Measurements from ENCODE around the gene COL9A2.

The COL9A2 gene

GRCh38 chr1:40318476-40318875 lies 1.4 kb upstream of the COL9A2 start:
- DNase-seq (ENCODE audit: low read depth in 2 of 2): no peak

GRCh38 chr1:40317394-40318074 lies 448 bp upstream of the COL9A2 start:
- no peak for DNase-seq (ENCODE audit: low read depth in 2 of 2)

- no peak for DNase-seq (ENCODE audit: low read depth in 2 of 2)
Observed at GRCh38 chr1:40315795-40316594, 1.1 kb downstream of the COL9A2 start.

GRCh38 chr1:40315239-40315794 lies 1.8 kb downstream of the COL9A2 start:
- DNase-seq (ENCODE audit: low read depth in 2 of 2): peak; percentile 67 to 76

- no peak for DNase-seq (ENCODE audit: low read depth in 2 of 2)
Observed at GRCh38 chr1:40314721-40315238, 2.3 kb downstream of the COL9A2 start.

GRCh38 chr1:40313958-40314720 lies 2.9 kb downstream of the COL9A2 start:
- DNase-seq (ENCODE audit: low read depth in 2 of 2): no peak

GRCh38 chr1:40313329-40313957 lies 3.6 kb downstream of the COL9A2 start:
- DNase-seq (ENCODE audit: low read depth in 2 of 2): no peak

GRCh38 chr1:40312238-40313205 lies 4.6 kb downstream of the COL9A2 start:
- no peak for DNase-seq (ENCODE audit: low read depth in 2 of 2)

GRCh38 chr1:40311692-40312091 lies 5.4 kb downstream of the COL9A2 start:
- DNase-seq (ENCODE audit: low read depth in 2 of 2): no peak

GRCh38 chr1:40310983-40311642 lies 6.0 kb downstream of the COL9A2 start:
- no peak for DNase-seq (ENCODE audit: low read depth in 2 of 2)

GRCh38 chr1:40310129-40310461 lies 7.0 kb downstream of the COL9A2 start:
- no peak for DNase-seq (ENCODE audit: low read depth in 2 of 2)

GRCh38 chr1:40309374-40310128 lies 7.5 kb downstream of the COL9A2 start:
- DNase-seq (ENCODE audit: low read depth in 2 of 2): no peak

- DNase-seq (ENCODE audit: low read depth in 2 of 2): no peak
Observed at GRCh38 chr1:40308036-40308727, 8.9 kb downstream of the COL9A2 start.

- DNase-seq (ENCODE audit: low read depth in 2 of 2): no peak
Observed at GRCh38 chr1:40307186-40307585, 9.9 kb downstream of the COL9A2 start.

- no peak for DNase-seq (ENCODE audit: low read depth in 2 of 2)
Observed at GRCh38 chr1:40306296-40306695, 10.8 kb downstream of the COL9A2 start.

- no peak for DNase-seq (ENCODE audit: low read depth in 2 of 2)
Observed at GRCh38 chr1:40305871-40306270, 11.2 kb downstream of the COL9A2 start.

- no peak for DNase-seq (ENCODE audit: low read depth in 2 of 2)
Observed at GRCh38 chr1:40305451-40305850, 11.6 kb downstream of the COL9A2 start.

GRCh38 chr1:40303790-40304189 lies 13.3 kb downstream of the COL9A2 start:
- no peak for DNase-seq (ENCODE audit: low read depth in 2 of 2)

Data from stimulated activated CD8-positive, alpha-beta memory T cell treated with anti-CD3 and anti-CD28 coated beads, Interleukin-15, amount 100 ng/mL, for 48 hours (primary cell).